Measurements from ENCODE around the gene LRRN2.
"Not testable (repeated sequence)": the region's sequence is repeated elsewhere in the genome, so short reads cannot be mapped to it uniquely, and the experiment has no call there.

Gene LRRN2

GRCh38 chr1:204574016-204574864 lies 111.3 kb downstream of the LRRN2 start:
- DNase-seq (ENCODE audit: low spot score): no peak

GRCh38 chr1:204572923-204573922 lies 112.3 kb downstream of the LRRN2 start:
- DNase-seq (ENCODE audit: low spot score): no peak

GRCh38 chr1:204571631-204572030 lies 113.9 kb downstream of the LRRN2 start:
- no peak for DNase-seq (ENCODE audit: low spot score)

- DNase-seq (ENCODE audit: low spot score): no peak
Observed at GRCh38 chr1:204571128-204571527, 114.4 kb downstream of the LRRN2 start.

- not testable (repeated sequence) for DNase-seq (ENCODE audit: low spot score)
Observed at GRCh38 chr1:204570021-204570420, 115.5 kb downstream of the LRRN2 start.

- DNase-seq (ENCODE audit: low spot score): no peak
Observed at GRCh38 chr1:204569478-204569877, 116.1 kb downstream of the LRRN2 start.

GRCh38 chr1:204568576-204569315 lies 116.8 kb downstream of the LRRN2 start:
- DNase-seq (ENCODE audit: low spot score): no peak
